KG1 (cell line): ENCODE results near the gene EFHC1.

ENCODE experiments used
- DNase-seq: peaks from one replicate; lab custom pipeline; 2025; lab: John Stamatoyannopoulos, UW

Gene EFHC1

DNA sequence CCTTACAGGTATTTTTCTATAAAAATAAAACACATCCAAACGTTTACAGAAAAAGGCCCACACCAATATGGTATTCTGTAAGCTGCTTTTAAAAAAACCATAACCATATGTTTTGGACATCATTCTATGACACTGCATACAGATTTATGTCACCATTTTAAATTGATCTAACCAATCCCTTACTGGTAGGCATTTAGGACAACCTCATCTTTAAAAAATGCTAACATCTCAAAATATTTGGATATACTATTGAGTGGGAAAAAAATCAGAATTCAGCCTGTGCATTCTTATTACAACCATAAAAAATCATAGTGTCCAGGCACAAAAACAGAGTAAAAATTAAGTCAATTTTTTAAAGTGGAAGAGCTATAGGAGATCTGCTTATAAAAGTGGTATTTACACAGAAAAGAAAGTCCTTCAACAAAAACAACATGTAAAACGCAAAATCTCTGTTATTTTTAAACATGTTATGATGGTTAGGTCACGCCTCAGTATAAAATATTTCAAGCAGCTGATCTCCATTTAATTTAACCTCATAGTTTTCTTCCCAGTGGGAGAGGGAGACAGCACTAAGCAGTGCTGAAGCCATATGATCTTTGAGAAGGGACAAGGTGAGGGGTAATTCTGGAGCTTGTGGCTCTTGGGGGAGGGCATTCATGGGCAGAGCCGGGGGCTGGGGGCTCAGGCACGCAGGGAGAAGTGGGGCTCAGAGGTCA, 135.5 kb downstream of the EFHC1 start:
- no peak for DNase-seq

- no peak for DNase-seq
Observed at GRCh38 chr6:52557389-52558265, 137.5 kb downstream of the EFHC1 start.

DNA sequence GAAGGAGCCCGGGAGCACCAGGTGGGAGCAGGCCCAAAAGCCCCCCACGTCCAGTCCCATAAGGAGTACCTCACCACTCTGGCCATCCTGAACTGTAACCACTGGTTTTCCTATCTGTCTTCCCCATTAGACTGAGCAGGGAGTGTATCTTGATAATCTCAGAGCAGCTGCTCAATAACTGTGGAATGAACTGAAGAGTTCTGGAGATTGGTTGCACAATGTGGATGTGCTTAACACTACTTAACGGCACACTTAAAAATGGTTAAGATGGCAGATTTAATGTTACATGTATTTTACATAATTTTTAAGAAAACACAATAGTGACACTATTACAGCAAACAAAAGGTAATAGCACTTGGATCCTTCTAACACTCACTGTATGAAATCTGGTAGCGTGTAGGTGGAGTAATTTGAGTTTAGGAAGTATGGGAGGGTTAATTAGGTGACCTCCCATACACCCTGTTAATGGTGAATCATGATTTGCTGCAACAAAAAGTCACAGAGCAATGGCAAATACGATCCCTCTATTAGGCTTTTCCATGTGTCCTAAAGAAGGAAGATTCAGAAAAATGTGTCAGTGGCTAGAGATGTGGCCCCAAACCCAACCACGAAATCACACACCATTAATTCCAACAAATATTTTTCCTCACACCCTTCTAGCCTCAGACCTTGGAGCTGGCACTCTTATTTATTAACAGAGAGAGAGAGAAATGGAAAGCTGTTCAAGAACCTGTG, 138.3 kb downstream of the EFHC1 start:
- no peak for DNase-seq

- DNase-seq = no peak
Observed at GRCh38 chr6:52560462-52560861, 140.3 kb downstream of the EFHC1 start.

DNA sequence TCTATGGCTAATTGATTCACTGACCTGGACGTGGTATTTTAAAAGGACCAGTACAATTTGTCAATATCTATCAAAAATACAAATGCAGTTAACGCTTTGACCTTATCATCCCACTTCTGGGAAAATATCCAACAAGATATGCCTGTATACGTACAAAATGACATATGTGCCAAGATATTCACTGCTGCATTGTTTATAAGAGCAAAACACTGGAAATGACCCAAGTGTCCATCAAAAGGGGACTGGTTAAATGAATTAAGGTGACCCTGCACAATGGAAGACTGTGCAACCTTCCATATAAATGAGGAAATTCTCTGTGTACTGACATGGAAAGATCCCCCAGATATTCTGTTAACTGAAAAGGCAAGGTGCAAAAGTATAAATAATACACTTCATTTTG, 142.8 kb downstream of the EFHC1 start:
- DNase-seq = no peak

GRCh38 chr6:52564856-52565255, 144.7 kb downstream of the EFHC1 start:
- no peak for DNase-seq

DNA sequence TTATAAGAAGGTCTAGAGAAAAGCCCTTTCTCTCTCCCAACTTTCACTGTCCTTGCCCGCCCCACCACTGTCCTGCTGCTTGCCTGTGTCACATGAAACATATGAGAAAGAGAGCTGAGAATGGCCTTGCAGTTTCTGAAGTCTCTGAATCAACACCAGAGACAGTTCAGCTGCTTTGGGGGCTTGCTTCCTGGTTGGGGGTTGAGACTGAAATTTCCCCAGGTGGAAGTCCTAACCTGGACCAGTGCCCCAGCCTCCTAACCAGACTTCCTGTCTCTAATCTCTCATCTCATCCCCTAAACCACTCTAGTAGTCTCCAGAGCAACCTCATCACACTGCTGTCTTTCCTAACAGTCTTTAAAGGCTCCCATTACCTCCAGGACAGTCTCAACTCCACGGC, 146.1 kb downstream of the EFHC1 start:
- DNase-seq = no peak

DNA sequence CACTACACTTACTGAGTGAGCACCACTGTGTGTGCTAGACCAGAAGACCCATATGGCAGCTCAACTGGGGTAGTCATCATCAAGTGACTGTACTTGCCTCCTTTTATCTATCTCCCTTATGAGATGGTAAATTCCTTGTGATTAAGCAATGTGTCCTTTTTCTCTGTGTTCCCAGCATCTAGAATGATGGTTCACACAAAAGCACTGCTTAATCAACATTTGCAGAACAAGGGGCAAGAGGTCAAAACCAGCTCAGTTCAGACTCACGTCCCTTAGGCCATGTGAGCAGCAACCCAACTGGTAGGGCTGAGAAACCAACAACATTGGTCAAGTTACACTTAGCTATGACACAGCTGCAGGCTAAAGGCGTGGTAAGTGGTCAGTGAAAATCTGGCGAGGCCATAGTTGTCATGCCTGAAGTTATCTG, 146.7 kb downstream of the EFHC1 start:
- no peak for DNase-seq

- DNase-seq = no peak
Observed at GRCh38 chr6:52568320-52568719, 148.2 kb downstream of the EFHC1 start.

- no peak for DNase-seq
Observed at GRCh38 chr6:52570291-52570700, 150.2 kb downstream of the EFHC1 start.

DNA sequence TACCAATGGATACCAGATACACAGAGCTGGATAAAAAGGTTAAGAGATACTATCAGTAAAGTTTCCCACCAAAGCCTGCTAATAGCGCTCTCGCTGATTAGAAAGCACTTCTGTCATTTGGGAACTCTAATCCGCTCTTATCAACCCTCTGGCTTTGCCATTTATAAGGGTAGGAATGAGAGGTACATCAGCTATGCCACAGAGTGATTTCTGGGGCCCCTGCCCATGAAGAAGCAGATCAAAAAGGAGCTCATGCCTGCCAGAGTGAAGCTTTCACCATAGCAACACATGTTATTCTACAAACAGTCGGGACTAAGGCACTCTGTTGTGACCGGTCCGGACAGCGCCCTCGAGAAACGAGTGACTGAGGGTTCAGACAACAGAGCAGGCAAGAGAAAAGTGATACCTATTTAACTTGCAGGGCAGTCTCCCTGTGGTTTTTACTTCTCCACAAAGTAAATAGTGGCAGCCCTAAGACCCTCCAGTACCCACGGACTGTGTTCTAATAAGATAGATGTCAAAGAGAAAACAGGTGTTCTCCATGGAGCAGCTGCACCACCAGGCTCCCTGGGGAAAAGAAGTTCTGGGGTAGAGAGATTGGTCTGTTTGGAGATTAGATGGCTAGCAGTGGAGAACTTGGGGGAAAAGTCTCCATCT, 151.1 kb downstream of the EFHC1 start:
- DNase-seq = no peak

DNA sequence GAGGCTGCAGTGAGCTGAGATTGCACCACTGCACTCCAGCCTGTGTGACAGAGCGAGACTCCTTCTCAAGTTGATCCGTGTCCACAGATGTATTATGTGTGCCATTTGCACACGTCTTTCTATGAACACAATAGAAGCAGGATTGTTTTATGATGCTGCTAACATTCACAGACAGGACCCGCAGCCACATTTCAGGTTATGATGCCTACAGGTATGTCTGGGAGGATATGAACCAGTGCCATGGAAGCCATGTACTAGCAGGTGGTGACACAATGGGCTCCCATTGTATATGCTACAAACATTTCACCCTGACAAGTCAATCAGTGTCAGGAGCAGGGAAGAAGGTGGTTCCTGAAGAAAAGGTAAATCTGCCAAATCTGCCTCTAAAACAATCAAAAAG, 152.4 kb downstream of the EFHC1 start:
- no peak for DNase-seq

- no peak for DNase-seq
Observed at GRCh38 chr6:52573295-52573694, 153.2 kb downstream of the EFHC1 start.
